GM12891 (cell line): ENCODE measurements around the gene CSMD2.

Source experiments
- PAX5 ChIP-seq: IDR thresholded peaks from 2 replicates; pipeline ENCODE4 v1.6.1; 2011; ENCODE audit warnings: low read length, moderate library complexity, mild to moderate bottlenecking; ENCODE audit not compliant: insufficient read depth, severe bottlenecking
- POLR2A ChIP-seq: IDR thresholded peaks from 2 replicates; pipeline ENCODE4 v1.6.1; 2011; ENCODE audit warnings: low read depth, low read length, control low read depth
- POLR2AphosphoS5 ChIP-seq: IDR thresholded peaks from 2 replicates; pipeline ENCODE4 v1.6.1; 2011; ENCODE audit warnings: low read depth, low read length, control low read depth
- SPI1 ChIP-seq: IDR thresholded peaks from 2 replicates; pipeline ENCODE4 v1.6.1; 2011; ENCODE audit warnings: low read depth, low read length, control low read depth
- TAF1 ChIP-seq: IDR thresholded peaks from 2 replicates; pipeline ENCODE4 v1.6.1; 2011; ENCODE audit warnings: low read depth, low read length, control low read depth

DNA sequence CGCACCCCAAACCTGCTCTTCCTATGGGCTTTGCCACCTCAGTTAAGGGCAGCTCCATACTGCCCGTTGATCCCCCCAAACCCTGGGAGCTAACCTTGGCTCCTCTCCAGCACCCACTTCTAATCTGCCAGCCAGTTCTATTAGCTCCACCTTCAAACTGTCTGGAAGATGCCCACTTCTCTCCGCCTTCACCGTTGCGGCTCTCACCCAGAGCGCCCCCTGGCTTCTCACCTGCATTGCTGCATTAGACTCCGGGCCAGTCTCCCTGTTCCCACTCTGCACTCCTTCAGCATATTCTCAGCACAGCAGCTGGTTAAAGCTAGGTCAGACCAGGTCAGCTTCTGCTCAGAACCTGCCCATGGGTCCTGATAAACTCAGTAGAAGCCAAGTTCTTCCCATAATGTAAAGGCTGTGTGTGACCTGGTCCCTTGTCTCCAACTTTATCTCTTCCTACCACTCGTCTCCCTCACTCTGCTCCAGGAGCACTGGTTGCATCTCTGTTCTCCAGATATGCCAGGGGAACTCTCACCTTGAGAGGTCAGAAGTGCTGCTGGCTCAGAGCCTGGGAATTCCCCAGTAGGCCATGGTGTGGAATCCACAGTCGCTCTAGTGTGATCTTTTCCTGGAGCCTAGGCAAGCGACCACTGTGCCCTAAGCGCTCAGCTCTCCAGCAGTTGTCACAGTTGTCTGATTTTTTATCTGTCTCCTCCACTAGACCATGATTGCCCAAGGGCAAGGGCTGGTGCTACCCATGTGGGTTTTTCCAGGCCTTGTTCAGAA, 150.9 kb downstream of the CSMD2 start:
- TF ChIP-seq TAF1 (no peak), POLR2AphosphoS5 (no peak), POLR2A (no peak), PAX5 (no peak), SPI1 (no peak)
